Measurements from ENCODE around the gene NDUFA11.

Gene NDUFA11

DNA sequence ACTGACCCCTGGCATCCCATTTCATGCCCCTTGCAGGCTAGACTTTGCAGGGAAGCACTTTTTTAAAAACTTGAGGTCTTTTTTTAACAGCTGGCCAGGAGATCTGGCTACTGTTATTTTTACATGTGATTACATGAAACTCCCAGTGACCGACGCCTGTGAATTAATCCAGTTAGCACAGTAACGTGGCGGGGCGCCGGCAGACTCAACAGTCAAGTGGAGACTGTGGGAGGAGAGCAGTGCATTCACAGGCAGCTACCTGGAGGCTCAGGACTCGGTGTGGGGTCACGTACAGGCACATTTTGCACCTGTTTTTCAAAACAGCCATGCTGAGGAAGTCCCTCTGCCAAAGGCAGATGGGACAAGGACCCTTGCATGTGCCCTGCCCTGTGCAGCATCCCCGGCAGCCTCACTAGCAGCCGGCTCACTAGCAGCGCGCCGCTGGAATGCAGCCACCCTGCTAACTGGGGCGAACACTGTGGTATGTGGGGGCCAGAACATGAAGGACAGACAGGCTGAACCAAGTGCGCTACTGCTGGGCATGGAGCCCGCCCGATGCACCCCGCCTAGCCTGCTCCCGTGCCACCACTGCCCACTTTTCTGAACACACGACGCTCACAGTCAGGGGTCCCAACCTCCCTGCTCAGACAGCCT is 29.1 kb upstream of the NDUFA11 start:
- DNase-seq, result no peak

DNA sequence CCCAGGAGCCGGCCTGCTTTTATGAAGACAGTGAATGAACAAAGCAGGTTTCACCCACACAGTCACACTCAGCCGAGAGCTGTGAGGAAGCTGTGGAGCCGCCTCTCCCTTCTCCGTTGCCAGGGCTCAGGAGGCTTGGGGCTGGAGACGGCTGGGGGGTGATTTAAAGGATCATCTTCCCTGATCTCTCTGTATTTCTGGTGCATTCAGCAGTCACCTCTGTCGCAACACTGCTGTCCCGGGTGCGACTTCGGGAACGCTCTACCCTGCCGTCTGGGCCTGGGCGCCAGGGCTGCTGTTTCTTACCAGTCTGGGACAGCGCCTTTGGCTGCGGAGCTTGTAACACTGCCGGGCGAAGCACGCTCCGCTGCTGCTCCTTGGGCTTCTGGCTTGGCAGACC is 28.6 kb upstream of the NDUFA11 start:
- no peak for DNase-seq

DNA sequence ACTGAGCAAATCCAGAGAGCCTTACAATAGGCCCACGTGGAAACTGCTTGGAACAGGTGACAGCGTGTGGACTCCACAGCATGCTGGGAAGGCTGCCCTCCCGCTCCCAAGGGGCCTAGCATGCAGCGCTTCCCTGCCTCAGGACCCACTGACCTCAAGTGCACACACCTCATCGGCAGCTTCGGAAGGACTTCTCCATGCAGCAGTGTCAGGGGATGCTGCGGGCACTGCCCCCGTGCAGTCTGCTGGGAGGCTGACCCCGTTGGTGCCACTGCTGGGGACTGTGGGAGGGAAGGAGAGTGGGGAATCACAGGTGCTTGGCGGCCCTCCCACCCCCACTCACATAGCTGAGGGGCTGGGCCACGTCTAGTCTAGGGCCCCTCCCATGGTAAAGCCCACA is 27.7 kb upstream of the NDUFA11 start:
- no peak for DNase-seq

DNA sequence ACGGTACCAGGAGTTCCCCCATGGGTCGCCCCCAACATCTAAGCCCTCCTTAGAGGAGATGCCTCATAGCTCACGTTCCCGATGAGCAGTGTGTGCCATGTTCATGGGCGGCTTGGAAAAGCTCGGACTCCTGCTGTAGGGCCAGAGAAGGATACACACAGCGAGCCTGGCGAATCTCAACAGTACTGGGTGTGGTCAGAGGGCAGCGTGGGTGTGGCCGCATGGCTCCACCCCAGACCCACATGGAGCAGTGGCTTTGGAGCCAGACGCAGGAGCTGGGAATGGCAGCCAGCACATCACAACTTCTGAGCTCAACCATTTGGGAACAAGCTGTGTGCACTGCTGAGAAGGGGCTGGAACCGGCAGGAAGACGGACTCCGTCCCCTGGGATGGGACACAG is 26.0 kb upstream of the NDUFA11 start:
- no peak for DNase-seq

DNA sequence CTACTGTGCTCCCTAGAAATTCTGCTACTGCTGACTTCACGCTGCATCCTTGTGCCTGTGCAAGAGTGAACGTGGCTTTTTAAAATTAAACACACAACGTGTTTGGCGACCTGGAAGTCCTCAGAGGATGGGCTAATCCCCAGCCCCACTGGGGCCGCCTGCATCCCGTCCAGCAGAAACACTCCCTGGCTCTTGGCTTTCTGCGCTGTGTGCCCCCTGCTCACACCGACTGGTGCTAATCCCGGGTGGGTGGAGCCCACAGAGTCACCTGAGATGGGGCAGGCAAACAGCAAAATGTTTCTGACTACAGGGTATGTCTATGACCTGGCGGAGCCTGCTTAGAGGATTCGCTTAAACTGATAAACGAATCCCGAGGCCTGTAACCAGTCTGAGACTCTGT is 25.6 kb upstream of the NDUFA11 start:
- no peak for DNase-seq

DNA sequence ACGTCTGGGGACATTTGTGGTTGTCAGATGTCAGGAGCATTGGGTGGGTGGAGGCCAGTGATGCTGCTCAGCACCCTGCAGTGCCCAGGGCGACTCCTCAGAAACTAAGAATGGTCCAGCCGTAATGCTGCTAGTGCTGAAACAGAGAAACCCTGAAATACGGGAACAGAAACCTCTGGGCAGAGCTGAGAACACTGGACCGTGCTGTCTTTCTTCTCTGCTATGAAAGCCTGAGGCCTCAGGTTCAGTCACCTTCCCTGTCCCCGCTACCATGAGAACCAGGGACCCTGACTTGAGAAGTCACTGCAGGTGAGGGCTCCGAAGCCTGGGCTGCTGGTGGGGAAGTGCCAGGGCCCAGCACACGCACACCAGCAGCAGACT is 23.8 kb upstream of the NDUFA11 start:
- DNase-seq, result no peak

DNA sequence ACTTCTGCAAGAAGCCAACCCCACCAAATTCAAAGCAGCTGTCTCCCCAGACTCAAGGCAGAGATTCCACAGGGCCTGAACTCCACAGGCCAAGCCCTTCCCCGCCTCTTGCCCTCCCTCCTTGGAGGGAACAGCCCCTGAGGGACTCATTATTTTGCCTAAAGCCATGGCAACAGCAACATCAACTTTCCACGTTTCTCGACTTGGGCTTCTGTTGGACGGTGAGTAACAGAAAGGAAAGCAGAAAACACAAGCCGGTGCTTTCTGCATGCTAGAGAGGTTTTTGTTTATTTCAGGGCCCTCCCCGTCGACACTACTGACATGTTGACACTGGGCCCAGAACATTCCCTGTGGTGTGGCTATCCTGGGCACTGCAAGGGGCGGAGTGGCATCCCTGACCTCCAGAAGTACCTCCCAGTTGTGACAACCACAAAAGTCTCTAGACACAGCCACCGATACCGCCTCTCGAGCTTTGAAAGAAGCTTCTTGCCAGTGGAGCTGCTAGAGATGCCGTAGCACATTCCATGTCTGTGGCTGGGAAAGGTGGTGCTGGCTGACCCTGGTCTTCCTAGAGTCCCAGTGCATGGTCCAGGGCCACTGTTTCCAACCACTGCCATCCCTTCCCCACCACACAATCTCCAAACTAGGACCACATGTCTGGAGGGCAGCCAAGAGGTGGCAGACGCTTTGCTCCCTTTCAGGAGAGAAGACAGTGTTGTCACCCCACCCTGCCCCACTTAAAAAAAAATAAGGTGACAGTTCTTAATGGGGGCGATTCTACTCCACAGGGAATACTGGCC is 23.3 kb upstream of the NDUFA11 start:
- DNase-seq, result no peak

DNA sequence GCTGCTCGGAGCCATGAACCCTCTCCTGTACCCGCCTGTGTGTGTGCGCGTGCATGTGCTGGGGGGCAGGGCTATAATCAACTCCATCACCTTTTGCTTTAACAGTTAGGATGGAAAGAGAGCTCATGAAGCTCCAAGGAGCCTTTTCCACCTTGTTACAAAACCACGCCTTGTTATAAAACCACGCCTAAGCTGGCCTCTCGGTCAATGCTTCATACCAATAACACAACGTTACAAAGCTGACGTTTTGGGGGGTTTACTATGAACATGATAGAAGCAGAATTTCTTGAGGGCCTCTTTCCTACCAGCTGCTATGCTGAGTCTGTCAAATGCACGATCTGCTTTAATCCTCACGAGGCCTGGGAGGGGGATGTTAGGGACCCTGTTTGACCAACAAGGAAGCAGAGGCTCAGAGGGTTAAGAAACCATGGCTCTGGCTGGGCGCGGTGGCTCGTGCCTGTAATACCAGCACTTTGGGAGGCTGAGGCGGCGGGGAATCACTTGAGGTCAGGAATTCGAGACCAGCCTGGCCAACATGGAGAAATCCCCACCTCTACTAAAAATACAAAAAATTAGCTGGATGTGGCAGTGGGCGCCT is 22.3 kb upstream of the NDUFA11 start:
- DNase-seq, result no peak

DNA sequence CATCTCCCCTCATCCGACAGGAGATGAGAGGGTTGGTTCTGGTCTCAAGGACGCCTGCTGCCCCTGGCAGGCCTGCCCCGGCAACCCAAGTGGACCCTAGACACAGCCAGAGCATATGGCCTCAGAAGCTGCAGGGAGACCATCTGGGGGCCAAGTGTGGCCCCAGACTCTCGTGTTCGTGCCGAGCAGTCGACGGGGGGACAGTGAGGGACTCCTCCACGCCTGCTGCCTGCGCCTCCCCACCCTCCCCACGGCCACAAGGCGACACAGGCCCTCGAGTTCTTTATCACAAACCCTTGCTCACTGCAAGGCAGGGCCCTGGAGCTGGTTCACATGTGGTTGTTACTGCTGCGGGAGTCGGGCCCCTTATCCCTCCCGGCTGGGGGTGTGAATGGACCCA is 19.8 kb upstream of the NDUFA11 start:
- no peak for DNase-seq

DNA sequence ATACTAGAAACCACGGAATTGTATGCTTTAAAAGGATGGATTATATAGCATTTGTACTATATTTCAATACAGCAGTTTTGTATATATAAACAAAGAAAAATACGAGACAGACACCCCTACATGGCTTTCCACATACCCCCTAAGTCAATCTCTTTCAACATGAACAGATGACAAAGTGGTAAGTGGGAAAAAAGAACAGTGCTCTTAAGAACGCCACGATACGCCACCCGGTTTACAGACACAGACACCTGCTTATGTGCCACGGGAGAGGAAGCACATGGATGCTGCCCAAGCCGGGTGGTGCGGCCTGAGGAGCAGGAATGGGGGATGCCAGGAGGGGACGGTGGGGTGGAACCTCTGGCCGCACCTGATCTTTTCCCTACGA is 18.6 kb upstream of the NDUFA11 start:
- no peak for DNase-seq

DNA sequence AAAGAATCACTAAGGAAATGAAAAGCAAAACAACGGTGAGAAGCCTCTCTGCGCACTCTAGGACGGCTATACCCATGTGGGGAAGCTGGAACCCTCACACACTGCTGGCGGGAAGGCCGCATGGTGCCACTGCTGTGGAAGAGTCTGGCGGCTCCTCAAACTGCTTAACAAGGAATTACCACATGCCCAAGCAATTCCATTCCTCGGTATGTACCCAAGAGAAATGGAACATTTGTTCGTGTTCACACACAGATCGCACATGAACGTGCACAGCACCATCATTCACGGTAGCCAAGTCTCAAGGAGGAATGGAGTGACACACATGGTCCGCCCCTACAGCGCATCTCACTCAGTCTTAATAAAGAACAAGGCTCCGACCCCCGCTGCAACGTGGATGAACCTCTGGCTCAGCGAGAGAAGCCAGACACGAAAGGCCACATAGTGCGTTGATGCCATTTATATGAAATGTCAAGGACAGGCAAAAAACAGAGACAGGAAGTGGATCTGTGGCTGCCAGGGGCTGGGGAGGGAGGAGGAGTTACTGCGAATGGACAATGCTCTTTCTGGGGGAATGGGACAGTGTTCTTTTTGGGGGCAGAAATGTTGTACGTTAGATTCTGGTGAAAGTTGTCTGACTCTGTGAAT is 18.0 kb upstream of the NDUFA11 start:
- DNase-seq, result no peak

DNA sequence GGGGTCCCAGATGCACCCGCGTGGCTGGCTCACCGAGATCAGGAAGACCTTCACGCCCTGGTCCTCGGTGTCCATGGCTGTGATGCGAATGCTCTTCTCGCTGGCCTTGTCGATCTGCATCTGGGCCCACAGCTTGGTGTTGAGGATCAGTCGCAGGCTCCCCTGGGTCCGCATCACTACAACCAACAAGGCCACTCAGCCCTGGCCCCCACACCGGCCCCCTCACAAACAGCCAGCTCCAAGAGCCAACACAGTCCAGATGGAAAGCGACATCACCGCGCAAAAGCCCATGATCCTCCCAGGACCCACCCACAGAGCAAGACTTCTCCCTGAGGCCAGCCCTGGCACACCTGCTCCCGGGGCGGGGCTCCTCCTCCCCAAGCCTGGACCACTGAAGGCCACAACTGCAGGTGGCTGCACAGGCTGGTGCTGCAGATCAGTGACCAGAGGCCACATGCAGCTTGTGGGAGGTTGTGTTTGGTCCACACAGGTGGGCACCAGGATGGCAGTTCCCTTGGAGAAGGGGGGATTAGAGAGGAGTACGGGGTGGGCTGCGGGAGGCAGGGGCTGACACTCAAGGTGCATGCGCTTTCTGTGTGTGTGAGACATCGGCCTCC is 15.0 kb upstream of the NDUFA11 start:
- DNase-seq, result no peak

DNA sequence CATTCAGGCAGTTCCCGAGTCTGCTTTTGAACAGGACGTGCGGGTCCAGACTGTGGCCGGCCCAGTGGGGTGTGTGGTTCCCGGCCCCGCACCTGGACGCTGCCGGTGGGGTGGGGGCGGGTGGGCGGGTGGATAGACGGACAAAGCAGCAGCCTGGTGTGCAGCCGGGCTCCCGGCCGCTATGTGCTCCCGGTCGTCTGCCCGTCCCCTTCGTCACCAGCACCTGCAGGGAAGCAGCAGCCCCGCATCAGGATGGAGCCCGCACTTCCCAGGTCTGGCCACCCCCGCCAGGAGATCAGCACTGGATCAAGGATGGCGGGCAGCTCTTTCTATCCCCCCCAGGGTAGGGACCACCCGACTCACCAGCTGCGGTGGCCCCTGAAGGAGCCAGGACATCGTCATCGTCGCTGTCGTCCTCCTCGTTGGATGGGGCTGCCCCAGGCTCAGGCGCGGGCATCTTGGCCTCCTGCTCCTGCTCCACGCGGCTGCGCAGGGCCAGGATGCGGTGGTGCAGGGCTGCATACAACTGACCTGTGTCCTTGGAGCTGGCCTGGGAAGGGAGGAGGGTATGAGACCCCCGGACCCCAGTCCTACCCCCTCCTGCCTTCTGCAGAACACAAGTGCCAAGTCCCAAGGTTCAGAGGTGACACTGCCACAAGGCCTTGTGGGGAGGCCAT is 14.0 kb upstream of the NDUFA11 start:
- DNase-seq, result no peak

DNA sequence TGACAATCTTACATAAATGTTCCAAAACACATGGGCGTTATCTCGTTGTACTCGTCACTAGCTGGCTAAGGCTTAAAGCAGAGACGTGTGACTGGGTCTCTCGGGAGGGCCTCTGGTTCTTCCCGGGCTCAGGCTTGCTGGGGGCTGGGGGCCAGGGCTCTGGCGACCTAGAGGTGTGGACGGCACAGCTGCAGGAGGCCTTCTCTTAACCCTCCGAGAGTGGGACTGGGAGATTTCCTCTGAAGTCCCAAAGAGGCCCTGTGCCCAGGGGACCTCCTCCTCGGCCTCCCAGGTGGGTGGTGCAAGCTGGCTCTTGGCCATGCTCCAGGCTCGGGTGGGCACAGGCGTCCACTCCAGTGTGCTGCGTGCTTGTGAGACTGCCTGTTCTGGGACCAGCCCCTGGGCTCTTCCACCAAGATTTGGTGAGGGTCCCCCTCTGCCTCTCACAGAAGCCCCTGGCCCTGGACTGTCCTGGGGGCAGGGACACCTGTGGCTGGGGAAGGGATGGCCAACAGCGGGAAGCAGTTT is 12.7 kb upstream of the NDUFA11 start:
- DNase-seq, result no peak

DNA sequence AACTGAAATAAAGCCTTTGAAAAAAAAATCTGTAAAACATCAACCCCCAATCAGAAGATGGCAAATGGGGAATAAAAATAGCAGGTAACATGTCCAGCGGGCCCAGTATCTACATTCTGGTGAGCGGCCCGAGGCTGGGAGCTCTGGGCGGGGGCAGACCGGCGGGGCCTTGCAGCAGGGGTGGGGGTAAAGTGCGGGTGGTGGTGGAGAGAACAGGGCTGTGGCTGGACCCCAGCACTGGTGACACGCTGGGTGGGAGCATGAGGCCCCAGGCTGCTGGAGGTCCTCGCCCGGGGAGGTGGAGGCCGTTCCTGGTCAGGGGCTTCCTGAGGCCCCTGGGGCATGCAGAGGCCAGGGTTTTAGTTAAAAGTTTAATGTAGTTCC is 12.2 kb upstream of the NDUFA11 start:
- no peak for DNase-seq

DNA sequence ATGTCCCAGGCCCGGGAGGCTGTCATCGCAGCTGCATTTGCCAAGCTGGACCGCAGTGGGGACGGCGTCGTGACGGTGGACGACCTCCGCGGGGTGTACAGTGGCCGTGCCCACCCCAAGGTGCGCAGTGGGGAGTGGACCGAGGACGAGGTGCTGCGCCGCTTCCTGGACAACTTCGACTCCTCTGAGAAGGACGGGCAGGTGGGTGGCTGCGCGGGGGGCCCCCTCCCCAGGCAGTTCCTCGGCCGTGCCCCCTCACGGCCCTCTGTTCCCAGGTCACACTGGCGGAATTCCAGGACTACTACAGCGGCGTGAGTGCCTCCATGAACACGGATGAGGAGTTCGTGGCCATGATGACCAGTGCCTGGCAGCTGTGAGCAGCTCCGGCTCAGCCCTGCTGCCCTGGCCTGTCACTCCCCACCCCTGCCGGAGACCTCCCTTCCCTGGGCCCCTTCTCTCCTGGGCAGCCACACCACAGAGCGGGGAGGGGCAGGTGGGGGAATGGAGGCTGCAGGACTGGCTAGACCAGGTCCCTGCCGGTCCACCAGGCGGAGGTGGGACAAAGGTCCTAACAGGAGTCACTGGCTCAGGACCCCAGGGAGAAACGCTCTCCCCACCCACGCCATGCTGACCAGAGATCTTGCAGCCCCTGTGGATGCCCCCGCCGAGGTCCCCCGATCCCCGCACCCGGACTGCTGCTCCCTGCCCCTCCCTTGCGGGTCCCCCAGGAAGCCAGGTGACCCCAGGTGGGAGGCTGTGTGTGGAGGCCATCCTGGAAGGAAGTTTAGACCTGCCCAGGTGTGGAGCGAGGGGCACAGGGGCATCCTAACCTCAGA is 11.6 kb upstream of the NDUFA11 start:
- DNase-seq, result no peak

DNA sequence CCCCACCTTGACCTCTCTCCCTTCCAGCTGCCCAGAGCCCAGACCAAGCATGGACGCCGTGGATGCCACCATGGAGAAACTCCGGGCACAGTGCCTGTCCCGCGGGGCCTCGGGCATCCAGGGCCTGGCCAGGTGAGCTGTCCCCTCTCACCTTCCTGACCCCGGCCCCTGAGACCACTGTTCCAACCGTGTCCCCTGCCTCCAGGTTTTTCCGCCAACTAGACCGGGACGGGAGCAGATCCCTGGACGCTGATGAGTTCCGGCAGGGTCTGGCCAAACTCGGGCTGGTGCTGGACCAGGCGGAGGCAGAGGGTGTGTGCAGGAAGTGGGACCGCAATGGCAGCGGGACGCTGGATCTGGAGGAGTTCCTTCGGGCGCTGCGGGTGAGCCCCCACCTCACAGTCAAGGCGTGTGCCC is 10.8 kb upstream of the NDUFA11 start:
- DNase-seq, result no peak

DNA sequence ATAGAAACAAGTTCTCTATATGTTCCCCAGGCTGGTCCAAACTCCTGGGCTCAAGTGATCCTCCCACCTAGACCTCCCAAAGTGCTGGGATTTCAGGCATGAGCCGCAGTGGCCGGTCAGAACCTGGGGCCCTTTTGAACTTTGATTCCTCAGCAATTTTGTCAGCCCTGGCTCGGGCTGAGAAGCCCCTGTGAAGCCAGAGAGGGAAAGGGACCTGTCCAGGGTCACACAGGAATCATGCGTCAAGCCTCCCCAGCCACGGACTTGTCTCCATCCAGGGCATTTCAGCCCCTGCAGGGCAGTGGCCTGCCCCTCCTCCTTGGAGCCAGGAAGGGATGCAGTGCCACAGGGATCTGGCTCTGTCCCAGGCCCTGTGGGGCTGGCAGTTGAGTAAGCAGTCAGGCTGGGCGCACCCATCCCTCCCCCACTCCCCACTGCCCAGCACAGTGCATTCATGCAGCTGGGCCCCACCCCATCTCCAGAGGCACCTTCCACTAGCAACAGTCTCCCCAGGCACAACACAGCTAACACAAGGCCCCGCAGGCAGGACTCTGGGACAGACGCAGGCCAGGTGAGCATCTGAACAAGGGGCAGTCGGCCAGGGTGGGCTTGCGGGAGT is 10.3 kb upstream of the NDUFA11 start, which contains the start of gene CAPS:
TSS of gene CAPS (plus strand) at position 516 of the 619 bp plus-strand sequence. CDS start 153 bp downstream, outside the sequence.
- DNase-seq, result no peak

DNA sequence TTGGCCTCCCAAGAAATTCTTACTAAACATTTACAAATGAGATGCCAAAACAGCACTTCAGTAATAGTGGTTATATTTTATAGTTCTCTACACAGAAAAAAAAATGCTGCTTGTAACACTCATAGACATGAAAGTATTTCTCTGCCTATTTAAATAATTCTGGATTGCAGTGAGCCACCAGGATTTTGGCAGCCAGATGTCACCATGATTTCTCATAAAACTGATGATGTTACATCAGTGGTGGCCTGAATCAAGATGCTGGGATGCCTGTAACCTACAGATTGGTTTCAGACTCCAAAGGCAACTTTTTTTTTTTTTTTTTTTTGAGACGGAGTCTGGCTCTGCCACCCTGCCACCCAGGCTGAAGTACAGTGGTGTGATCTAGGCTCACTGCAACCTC is 7.8 kb upstream of the NDUFA11 start:
- no peak for DNase-seq

DNA sequence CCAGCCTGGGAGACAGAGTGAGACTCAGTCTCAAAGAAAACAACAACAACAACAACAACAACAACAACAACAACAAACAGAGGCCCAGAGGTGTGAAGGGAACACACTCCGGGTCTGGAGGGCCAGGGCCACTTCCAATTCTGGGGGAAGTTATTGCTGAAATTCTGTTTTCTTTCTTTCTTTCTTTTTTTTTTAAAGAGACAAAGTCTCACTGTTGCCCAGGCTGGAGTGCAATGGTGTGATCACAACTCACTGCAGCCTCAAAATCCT is 7.0 kb upstream of the NDUFA11 start:
- no peak for DNase-seq
